ENCODE results near the gene NIPAL1.

- TF ChIP-seq ZNF512 (CRISPR knock-in tag; IDR thresholded peaks at IDR 0.05; ENCODE audit: borderline replicate concordance) (no peak), IRF2 (CRISPR knock-in tag; IDR thresholded peaks at IDR 0.05; ENCODE audit: borderline replicate concordance, low read depth) (no peak), ESRRA (CRISPR knock-in tag; IDR thresholded peaks at IDR 0.05; ENCODE audit: borderline replicate concordance) (no peak), MLX (CRISPR knock-in tag; IDR thresholded peaks at IDR 0.05) (no peak), ZNF416 (CRISPR knock-in tag; IDR thresholded peaks at IDR 0.05) (no peak), ARID4B (CRISPR knock-in tag; IDR thresholded peaks at IDR 0.05; ENCODE audit: borderline replicate concordance) (no peak), TEAD1 (CRISPR knock-in tag; IDR thresholded peaks at IDR 0.05) (no peak), RELA (CRISPR knock-in tag; IDR thresholded peaks at IDR 0.05; ENCODE audit: borderline replicate concordance) (no peak), ATF3 (CRISPR knock-in tag; conservative IDR thresholded peaks at IDR 0.05) (no peak)
- TF ChIP-seq, protein P1, sequence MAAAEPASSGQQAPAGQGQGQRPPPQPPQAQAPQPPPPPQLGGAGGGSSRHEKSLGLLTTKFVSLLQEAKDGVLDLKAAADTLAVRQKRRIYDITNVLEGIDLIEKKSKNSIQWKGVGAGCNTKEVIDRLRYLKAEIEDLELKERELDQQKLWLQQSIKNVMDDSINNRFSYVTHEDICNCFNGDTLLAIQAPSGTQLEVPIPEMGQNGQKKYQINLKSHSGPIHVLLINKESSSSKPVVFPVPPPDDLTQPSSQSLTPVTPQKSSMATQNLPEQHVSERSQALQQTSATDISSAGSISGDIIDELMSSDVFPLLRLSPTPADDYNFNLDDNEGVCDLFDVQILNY (CRISPR knock-in tag; IDR thresholded peaks at IDR 0.05), result no peak
Measured at GRCh38 chr4:48030470-48030869, 13.9 kb downstream of the NIPAL1 start.
